Measurements from ENCODE around the gene OGT. TPM values are rescaled to one million over a fixed set of nuclear protein-coding genes. Genes with fewer than 3 reads are reported as not detected.
"Not testable (repeated sequence)": the region's sequence is repeated elsewhere in the genome, so short reads cannot be mapped to it uniquely, and the experiment has no call there.

Gene OGT
- total RNA-seq, 2 donors from 2014 or later: 50.8 to 54.0 TPM

DNA sequence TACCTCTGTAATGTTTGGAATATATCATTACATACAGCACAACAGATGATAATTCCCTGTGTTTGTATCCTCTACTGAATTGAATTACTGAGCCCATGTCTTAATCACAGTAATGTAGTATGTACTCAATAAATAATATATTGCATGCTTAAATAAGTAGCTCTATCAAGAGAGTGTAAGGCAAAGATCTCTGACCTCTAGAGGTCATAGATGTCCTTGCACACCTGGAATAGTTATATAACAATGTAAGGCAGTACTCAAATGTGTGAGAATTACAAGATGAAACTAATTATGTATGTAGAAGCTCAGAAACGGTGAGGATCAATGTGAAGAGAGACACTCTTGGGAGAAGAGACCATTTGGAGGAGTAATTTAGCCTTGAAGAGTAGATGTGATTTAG is 31.0 kb downstream of the OGT start:
- TF ChIP-seq, protein P1, sequence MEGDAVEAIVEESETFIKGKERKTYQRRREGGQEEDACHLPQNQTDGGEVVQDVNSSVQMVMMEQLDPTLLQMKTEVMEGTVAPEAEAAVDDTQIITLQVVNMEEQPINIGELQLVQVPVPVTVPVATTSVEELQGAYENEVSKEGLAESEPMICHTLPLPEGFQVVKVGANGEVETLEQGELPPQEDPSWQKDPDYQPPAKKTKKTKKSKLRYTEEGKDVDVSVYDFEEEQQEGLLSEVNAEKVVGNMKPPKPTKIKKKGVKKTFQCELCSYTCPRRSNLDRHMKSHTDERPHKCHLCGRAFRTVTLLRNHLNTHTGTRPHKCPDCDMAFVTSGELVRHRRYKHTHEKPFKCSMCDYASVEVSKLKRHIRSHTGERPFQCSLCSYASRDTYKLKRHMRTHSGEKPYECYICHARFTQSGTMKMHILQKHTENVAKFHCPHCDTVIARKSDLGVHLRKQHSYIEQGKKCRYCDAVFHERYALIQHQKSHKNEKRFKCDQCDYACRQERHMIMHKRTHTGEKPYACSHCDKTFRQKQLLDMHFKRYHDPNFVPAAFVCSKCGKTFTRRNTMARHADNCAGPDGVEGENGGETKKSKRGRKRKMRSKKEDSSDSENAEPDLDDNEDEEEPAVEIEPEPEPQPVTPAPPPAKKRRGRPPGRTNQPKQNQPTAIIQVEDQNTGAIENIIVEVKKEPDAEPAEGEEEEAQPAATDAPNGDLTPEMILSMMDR (IDR thresholded peaks at IDR 0.05): no peak
- Histone ChIP-seq H3K27me3 (no peaks in the 10 kb centered on the region), H3K36me3 (peaks cover 74% of the 10 kb centered on the region), H3K4me3 (no peak overlapping the region), H3K27ac (no peak overlapping the region), H3K4me1 (no peaks in the 10 kb centered on the region), H3K9me3 (no peaks in the 10 kb centered on the region)
- DNase-seq (ENCODE audit: low spot score): no peak

DNA sequence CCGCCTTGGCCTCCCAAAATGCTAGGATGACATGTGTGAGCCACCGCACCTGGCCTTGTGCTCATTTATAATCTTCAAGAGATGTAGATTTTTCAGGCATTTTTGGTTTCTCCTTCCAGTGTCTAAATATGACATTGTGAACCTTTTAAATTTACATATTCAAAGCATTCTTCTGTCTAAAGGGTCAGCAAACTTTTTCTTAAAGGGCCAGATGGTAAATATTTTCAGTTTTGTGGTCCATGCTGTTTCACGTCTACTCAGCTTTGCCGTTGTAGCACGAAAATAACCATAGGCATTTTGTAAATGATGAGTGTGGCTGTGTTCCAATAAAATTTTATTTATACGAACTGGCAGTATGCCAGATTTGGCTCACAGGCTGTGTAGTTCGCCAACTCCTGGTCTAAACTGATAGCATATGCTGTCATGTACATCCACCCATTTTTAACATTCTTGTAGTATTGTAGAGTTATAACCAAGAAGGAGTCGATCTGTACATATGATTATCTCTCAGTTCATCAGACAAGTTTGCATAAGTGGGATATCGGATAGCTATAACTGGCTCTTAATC is 32.7 kb downstream of the OGT start:
- Histone ChIP-seq H3K36me3 (peaks cover 70% of the 10 kb centered on the region), H3K27ac (no peak overlapping the region)
- TF ChIP-seq, protein P1 (IDR thresholded peaks at IDR 0.05): no peak

GRCh38 chrX:71571390-71571789 is 38.5 kb downstream of the OGT start:
- H3K4me1 ChIP-seq; DNase-seq (ENCODE audit: low spot score); H3K27me3 ChIP-seq; H3K9me3 ChIP-seq; H3K4me3 ChIP-seq; H3K27ac ChIP-seq: not testable (repeated sequence)
- H3K36me3 ChIP-seq: peaks cover 42% of the 10 kb centered on the region

More for the DNA sequence above, 32.7 kb downstream of the OGT start:
- no peak for DNase-seq (ENCODE audit: low spot score)
- no peaks in the 10 kb centered on the region for H3K9me3 ChIP-seq
- no peaks in the 10 kb centered on the region for H3K4me1 ChIP-seq
- H3K27me3 ChIP-seq: no peaks in the 10 kb centered on the region
- H3K4me3 ChIP-seq: no peak overlapping the region

- Histone ChIP-seq H3K9me3 (no peaks in the 10 kb centered on the region), H3K27ac (no peak overlapping the region), H3K4me1 (no peaks in the 10 kb centered on the region), H3K27me3 (no peaks in the 10 kb centered on the region), H3K36me3 (peaks cover 28% of the 10 kb centered on the region), H3K4me3 (no peak overlapping the region)
- TF ChIP-seq, protein P1 (IDR thresholded peaks at IDR 0.05): no peak
- no peak for DNase-seq (ENCODE audit: low spot score)
Observed at GRCh38 chrX:71573590-71573989, 40.7 kb downstream of the OGT start.

- no peak for DNase-seq (ENCODE audit: low spot score)
- H3K27me3 ChIP-seq: no peaks in the 10 kb centered on the region
- no peak overlapping the region for H3K27ac ChIP-seq
- H3K4me1 ChIP-seq: no peaks in the 10 kb centered on the region
- TF ChIP-seq, protein P1 (IDR thresholded peaks at IDR 0.05): no peak
- no peaks in the 10 kb centered on the region for H3K9me3 ChIP-seq
- peaks cover 16% of the 10 kb centered on the region for H3K36me3 ChIP-seq
- H3K4me3 ChIP-seq: no peak overlapping the region
Observed at GRCh38 chrX:71577682-71578081, 44.8 kb downstream of the OGT start.

- Histone ChIP-seq H3K27me3 (no peaks in the 10 kb centered on the region), H3K9me3 (no peaks in the 10 kb centered on the region), H3K4me1 (no peaks in the 10 kb centered on the region), H3K36me3 (peaks cover 16% of the 10 kb centered on the region), H3K4me3 (no peak within 1 kb of the TSS), H3K27ac (no peak within 1 kb of the TSS)
- no peak for DNase-seq (ENCODE audit: low spot score)
- TF ChIP-seq, protein P1 (IDR thresholded peaks at IDR 0.05): no peak
Observed at GRCh38 chrX:71578253-71579135, 45.6 kb downstream of the OGT start, which contains the start of gene GCNA. Gene GCNA, plus strand, starts transcription at chrX:71578437. Its CDS starts 2,385 bp downstream, at chrX:71580822.

All from right atrium auricular region (tissue), 2 donors.